Trophoblast cell (in vitro differentiated cells and primary cell): Measurements from ENCODE around the gene SLC18A3.

Experiments used
- DNase-seq, 2 donors: peaks; one replicate each; pipeline ENCODE4 v3.0.0-alpha.2; 2016
- H2AFZ ChIP-seq: 2 replicates; pipeline ENCODE4 v1.6.1; 2013; ENCODE audit warnings: low read length, moderate library complexity, mild to moderate bottlenecking; ENCODE audit not compliant: insufficient read depth, poor library complexity
- H2AK5ac ChIP-seq: 2 replicates; pipeline ENCODE4 v1.6.1; 2013; ENCODE audit warnings: mild to moderate bottlenecking, low read length
- H2BK120ac ChIP-seq: 2 replicates; pipeline ENCODE4 v1.6.1; 2013; ENCODE audit warnings: low read length, mild to moderate bottlenecking, moderate library complexity; ENCODE audit not compliant: insufficient read depth, poor library complexity
- H2BK12ac ChIP-seq: 2 replicates; pipeline ENCODE4 v1.6.1; 2013; ENCODE audit warnings: mild to moderate bottlenecking, low read length, moderate library complexity
- H2BK5ac ChIP-seq: 2 replicates; pipeline ENCODE4 v1.6.1; 2013; ENCODE audit warnings: low read length, low read depth, moderate library complexity, mild to moderate bottlenecking; ENCODE audit not compliant: poor library complexity
- H3K14ac ChIP-seq: 2 replicates; pipeline ENCODE4 v1.6.1; 2013; ENCODE audit warnings: mild to moderate bottlenecking, low read length
- H3K18ac ChIP-seq: 2 replicates; pipeline ENCODE4 v1.6.1; 2013; ENCODE audit warnings: mild to moderate bottlenecking, low read length
- H3K23ac ChIP-seq: 2 replicates; pipeline ENCODE4 v1.6.1; 2013; ENCODE audit warnings: low read length
- H3K27ac ChIP-seq: 2 replicates; pipeline ENCODE4 v1.5.1; 2013; ENCODE audit warnings: low read depth, mild to moderate bottlenecking, inconsistent platforms, low read length, moderate library complexity
- H3K27me3 ChIP-seq: 2 replicates; pipeline ENCODE4 v1.6.1; 2013; ENCODE audit warnings: inconsistent platforms, mild to moderate bottlenecking, low read length, moderate library complexity; ENCODE audit not compliant: insufficient read depth
- H3K36me3 ChIP-seq, 2 experiments: 1 replicate in 1 of 2; 2 replicates in 1 of 2; pipeline ENCODE4 v1.6.1; 2013; ENCODE audit warnings: low read length in 2 of 2, mild to moderate bottlenecking in 2 of 2, moderate library complexity in 1 of 2; ENCODE audit not compliant: insufficient read depth in 2 of 2, control insufficient read depth in 1 of 2
- H3K4ac ChIP-seq: 2 replicates; pipeline ENCODE4 v1.6.1; 2013; ENCODE audit warnings: low read depth, mild to moderate bottlenecking, low read length, moderate library complexity
- H3K4me1 ChIP-seq, 2 experiments: 1 replicate in 1 of 2; 2 replicates in 1 of 2; pipeline ENCODE4 v1.6.1; 2013; ENCODE audit warnings: low read length in 2 of 2, mild to moderate bottlenecking in 2 of 2, moderate library complexity in 1 of 2; ENCODE audit not compliant: insufficient read depth in 2 of 2, control insufficient read depth in 1 of 2
- H3K4me2 ChIP-seq: 2 replicates; pipeline ENCODE4 v1.6.1; 2013; ENCODE audit warnings: inconsistent platforms, mild to moderate bottlenecking, low read length, moderate library complexity
- H3K4me3 ChIP-seq: 2 replicates; pipeline ENCODE4 v1.5.1; 2013; ENCODE audit warnings: mild to moderate bottlenecking, low read depth, low read length, inconsistent platforms
- H3K79me1 ChIP-seq: one replicate; pipeline ENCODE4 v1.6.1; 2013; ENCODE audit warnings: low read length
- H3K79me2 ChIP-seq: 2 replicates; pipeline ENCODE4 v1.6.1; 2013; ENCODE audit warnings: low read length, mild to moderate bottlenecking; ENCODE audit not compliant: control insufficient read depth, insufficient read depth, poor library complexity
- H3K9ac ChIP-seq: 2 replicates; pipeline ENCODE4 v1.6.1; 2013; ENCODE audit warnings: mild to moderate bottlenecking, low read length
- H3K9me3 ChIP-seq: 2 replicates; pipeline ENCODE4 v1.6.1; 2013; ENCODE audit warnings: low read depth, mild to moderate bottlenecking, control low read depth, inconsistent platforms, low read length; ENCODE audit not compliant: insufficient read depth
- H4K12ac ChIP-seq: 2 replicates; pipeline ENCODE4 v1.6.1; 2013; ENCODE audit warnings: low read depth, mild to moderate bottlenecking, low read length, moderate library complexity
- H4K8ac ChIP-seq: 2 replicates; pipeline ENCODE4 v1.6.1; 2013; ENCODE audit warnings: low read depth, mild to moderate bottlenecking, low read length, moderate library complexity
- H4K91ac ChIP-seq: one replicate; pipeline ENCODE4 v1.6.1; 2013; ENCODE audit warnings: low read depth, mild to moderate bottlenecking, low read length, moderate library complexity
- WGBS: extraction: QIAGEN DNeasy Blood & Tissue Kit; methylation state at CpG from one replicate; pipeline ENCODE4 v1.1.7; 2013; ENCODE audit warnings: missing lambda C conversion rate; ENCODE audit not compliant: insufficient read length, insufficient coverage; ENCODE audit errors: extremely low coverage; 5-methylcytosine and 5-hydroxymethylcytosine counted together

Gene SLC18A3

DNA sequence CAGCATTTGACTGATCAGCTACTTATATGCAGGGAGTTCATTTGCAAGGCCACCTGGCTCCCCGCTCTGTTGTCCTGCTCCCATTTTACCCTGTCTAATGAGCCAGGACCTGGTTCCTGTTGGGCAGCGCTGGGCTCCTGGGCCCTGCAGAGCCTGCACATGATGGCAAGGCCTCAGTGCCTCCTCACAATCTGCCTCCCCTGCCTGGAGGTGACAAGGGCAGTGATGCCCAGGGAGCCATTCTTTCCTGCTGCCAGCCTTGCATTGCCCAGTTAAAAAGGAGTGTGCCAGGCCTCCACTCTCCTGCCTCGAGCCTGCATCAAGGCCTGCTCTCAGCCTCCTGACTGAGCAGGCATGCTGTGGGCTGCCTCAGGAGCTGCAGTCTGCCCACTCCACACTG, 32.2 kb downstream of the SLC18A3 start:
- no peak for DNase-seq
- Histone ChIP-seq H2BK12ac (no peak overlapping the region), H4K8ac (no peak overlapping the region), H3K27ac (no peak overlapping the region), H2BK120ac (no peak overlapping the region), H3K9ac (no peak overlapping the region), H2AFZ (no peak overlapping the region), H3K23ac (no peak overlapping the region), H4K91ac (no peak overlapping the region), H3K4me1 (no peaks in the 10 kb centered on the region), H2AK5ac (no peak overlapping the region), H3K79me2 (no peaks in the 10 kb centered on the region), H3K18ac (no peak overlapping the region), H3K79me1 (no peaks in the 10 kb centered on the region), H4K12ac (no peak overlapping the region), H3K4me2 (no peak overlapping the region), H3K4me3 (no peak overlapping the region), H3K9me3 (peaks cover 2% of the 10 kb centered on the region), H3K14ac (no peak overlapping the region), H3K4ac (no peak overlapping the region), H2BK5ac (no peak overlapping the region), H3K27me3 (no peaks in the 10 kb centered on the region), H3K36me3 (no peaks in the 10 kb centered on the region)
- no CpG with 5 or more reads among the region's 3 CpGs for WGBS

DNA sequence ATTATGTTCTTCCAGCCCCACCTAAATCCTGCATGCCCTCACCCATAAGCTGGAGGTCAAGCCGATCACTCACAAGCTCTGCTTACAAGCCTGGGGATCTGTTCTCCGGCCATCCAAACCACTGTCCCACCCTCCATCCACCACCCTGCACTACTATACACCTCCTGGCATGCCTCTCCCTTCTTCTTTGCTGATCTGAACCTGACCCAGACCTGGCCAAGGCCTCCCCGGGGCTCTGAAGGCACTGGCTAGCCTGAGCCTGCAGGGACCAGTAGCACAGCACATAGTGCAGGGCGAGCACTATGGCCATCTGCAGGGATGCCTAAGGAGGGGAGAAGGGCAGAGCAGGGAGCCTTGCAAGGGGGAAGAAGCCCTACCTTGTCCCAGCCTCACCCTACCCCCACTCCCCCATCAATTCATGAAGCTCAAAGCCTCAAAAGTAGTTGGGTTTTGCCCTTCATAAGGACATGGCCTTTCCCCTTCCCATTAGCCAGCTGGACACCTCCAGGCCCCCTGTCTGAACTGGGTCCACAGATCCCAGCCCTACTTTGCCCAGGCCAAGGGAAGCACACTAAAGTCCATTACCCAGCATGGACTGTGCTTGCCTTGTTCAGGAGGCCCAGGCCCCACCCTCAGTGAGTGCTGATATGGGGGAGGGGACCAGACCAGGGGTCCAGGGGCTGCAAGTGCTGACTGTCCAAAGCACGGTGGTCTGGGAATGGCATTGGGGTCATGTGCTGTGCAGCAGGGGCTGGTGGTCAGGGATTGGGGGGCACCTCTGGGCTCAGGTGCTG, 33.3 kb downstream of the SLC18A3 start:
- H3K4ac ChIP-seq, result no peak overlapping the region
- H3K9me3 ChIP-seq, result peaks cover 2% of the 10 kb centered on the region
- H3K36me3 ChIP-seq, result no peaks in the 10 kb centered on the region
- no peak overlapping the region for H3K9ac ChIP-seq
- H3K4me2 ChIP-seq, result no peak overlapping the region
- H4K8ac ChIP-seq, result no peak overlapping the region
- no peak overlapping the region for H2BK5ac ChIP-seq
- H2BK120ac ChIP-seq, result no peak overlapping the region
- no peak overlapping the region for H3K14ac ChIP-seq
- no peak overlapping the region for H4K91ac ChIP-seq
- no peak for DNase-seq
- H3K79me2 ChIP-seq, result no peaks in the 10 kb centered on the region
- no peak overlapping the region for H2AFZ ChIP-seq
- no peak overlapping the region for H3K23ac ChIP-seq
- no CpG with 5 or more reads among the region's 5 CpGs for WGBS
- H2BK12ac ChIP-seq, result no peak overlapping the region
- no peaks in the 10 kb centered on the region for H3K27me3 ChIP-seq
- H3K4me3 ChIP-seq, result no peak overlapping the region
- H3K4me1 ChIP-seq, result peaks cover 0 to 2% of the 10 kb centered on the region in 2 experiments
- H2AK5ac ChIP-seq, result no peak overlapping the region
- no peak overlapping the region for H3K27ac ChIP-seq
- H3K79me1 ChIP-seq, result no peaks in the 10 kb centered on the region
- no peak overlapping the region for H4K12ac ChIP-seq
- H3K18ac ChIP-seq, result no peak overlapping the region

DNA sequence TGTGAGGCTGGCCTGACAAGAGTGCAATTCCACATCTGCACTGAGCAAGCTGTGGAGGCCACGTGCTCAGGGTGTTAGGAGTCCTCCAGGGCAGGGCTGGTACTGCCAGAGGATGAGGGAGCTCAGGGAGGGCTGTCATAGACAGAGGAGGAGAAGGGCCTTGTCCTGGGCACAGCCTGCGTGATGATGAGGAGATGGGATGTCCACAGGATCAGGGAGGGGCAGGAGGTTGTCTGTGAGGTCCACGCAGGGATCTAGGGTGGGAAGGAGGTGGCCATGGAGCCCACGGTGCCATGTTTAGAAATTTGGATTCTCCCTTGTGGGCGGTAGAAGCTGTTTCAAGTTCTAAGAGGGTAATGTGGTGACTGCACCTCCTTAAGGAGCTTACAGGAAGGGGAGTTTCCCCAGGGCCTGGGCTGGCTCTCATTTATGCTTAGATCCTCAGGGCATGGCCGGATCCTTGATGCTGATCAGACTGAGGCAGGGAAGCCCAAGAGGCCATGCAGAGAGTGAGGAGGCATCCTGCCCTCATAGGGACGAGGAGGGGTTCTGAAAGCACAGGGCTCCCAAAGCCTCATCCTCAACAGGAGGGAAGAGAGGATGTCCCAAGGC, 34.0 kb downstream of the SLC18A3 start:
- no CpG with 5 or more reads among the region's 7 CpGs for WGBS
- Histone ChIP-seq H4K12ac (no peak overlapping the region), H4K8ac (no peak overlapping the region), H3K9me3 (peaks cover 2% of the 10 kb centered on the region), H2BK120ac (no peak overlapping the region), H2BK5ac (no peak overlapping the region), H3K4me3 (no peak overlapping the region), H3K4me1 (peaks cover 0 to 2% of the 10 kb centered on the region in 2 experiments), H3K36me3 (no peaks in the 10 kb centered on the region), H3K9ac (no peak overlapping the region), H3K4me2 (no peak overlapping the region), H4K91ac (no peak overlapping the region), H2BK12ac (no peak overlapping the region), H3K27ac (no peak overlapping the region), H3K4ac (no peak overlapping the region), H3K79me1 (no peaks in the 10 kb centered on the region), H3K14ac (no peak overlapping the region), H3K79me2 (no peaks in the 10 kb centered on the region), H2AFZ (no peak overlapping the region), H3K27me3 (no peaks in the 10 kb centered on the region), H3K23ac (no peak overlapping the region), H3K18ac (no peak overlapping the region), H2AK5ac (no peak overlapping the region)
- no peak for DNase-seq

DNA sequence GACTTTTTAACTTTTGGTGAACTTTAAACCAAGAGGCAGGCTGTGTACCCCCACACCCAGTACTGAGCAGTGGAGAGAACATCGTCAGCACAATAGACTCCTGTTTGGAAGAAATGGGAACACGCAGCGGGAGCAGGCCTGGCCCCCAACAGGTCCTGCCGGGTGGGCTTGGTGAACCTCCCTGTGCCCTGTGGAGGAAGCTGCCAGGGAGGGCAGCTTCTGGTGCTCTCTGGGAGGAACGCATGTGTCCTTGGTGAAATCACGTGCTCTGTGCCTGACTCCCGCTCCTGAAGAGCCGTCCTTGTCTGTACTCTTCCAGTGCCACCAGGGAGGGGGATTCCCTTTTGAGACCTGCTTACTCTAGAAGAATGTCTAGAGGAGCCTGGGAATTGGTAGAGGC, 35.3 kb downstream of the SLC18A3 start:
- Histone ChIP-seq H2BK120ac (no peak overlapping the region), H4K12ac (no peak overlapping the region), H4K8ac (no peak overlapping the region), H3K9me3 (peaks cover 2% of the 10 kb centered on the region), H4K91ac (no peak overlapping the region), H3K36me3 (no peaks in the 10 kb centered on the region), H3K23ac (no peak overlapping the region), H3K9ac (no peak overlapping the region), H3K14ac (no peak overlapping the region), H3K27me3 (no peaks in the 10 kb centered on the region), H3K4me2 (no peak overlapping the region), H3K4ac (no peak overlapping the region), H3K79me2 (no peaks in the 10 kb centered on the region), H2AK5ac (no peak overlapping the region), H3K4me3 (no peak overlapping the region), H3K27ac (no peak overlapping the region), H2BK5ac (no peak overlapping the region), H3K79me1 (no peaks in the 10 kb centered on the region), H2AFZ (no peak overlapping the region), H3K4me1 (peaks cover 0 to 2% of the 10 kb centered on the region in 2 experiments), H3K18ac (no peak overlapping the region), H2BK12ac (no peak overlapping the region)
- no CpG with 5 or more reads among the region's 8 CpGs for WGBS
- DNase-seq, result no peak
